ENCODE results near the gene SLC2A13.

- TF ChIP-seq CTCF (IDR thresholded peaks at IDR 0.05) (no peak), POLR2A (IDR thresholded peaks at IDR 0.05) (no peak)
Measured at GRCh38 chr12:39872425-39872824, 233.5 kb downstream of the SLC2A13 start.
